Measurements from ENCODE around the gene ARHGAP6.

DNA sequence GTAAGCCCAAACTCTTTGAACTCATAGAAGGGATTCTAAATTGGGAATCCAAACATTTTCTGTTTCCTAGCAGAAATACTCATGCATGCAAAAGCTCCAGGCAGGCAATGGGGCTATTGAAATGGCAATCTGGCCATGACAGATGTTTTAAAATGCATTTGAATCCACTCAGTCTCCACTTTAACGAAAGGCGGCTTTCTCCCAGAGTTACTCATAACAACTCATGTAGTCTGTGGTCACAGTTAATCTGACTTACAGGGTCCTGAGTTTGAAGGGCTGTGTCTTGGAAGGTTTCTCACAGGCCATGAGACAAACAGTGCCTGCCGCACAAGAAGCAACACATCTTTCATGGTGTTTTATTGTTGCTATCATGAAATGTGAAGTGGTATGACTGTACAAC lies 186.8 kb downstream of the ARHGAP6 start:
- TF ChIP-seq, protein P1, sequence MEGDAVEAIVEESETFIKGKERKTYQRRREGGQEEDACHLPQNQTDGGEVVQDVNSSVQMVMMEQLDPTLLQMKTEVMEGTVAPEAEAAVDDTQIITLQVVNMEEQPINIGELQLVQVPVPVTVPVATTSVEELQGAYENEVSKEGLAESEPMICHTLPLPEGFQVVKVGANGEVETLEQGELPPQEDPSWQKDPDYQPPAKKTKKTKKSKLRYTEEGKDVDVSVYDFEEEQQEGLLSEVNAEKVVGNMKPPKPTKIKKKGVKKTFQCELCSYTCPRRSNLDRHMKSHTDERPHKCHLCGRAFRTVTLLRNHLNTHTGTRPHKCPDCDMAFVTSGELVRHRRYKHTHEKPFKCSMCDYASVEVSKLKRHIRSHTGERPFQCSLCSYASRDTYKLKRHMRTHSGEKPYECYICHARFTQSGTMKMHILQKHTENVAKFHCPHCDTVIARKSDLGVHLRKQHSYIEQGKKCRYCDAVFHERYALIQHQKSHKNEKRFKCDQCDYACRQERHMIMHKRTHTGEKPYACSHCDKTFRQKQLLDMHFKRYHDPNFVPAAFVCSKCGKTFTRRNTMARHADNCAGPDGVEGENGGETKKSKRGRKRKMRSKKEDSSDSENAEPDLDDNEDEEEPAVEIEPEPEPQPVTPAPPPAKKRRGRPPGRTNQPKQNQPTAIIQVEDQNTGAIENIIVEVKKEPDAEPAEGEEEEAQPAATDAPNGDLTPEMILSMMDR (IDR thresholded peaks at IDR 0.05; ENCODE audit: insufficient read depth, low read length): no peak
- no peak for TF ChIP-seq POLR2AphosphoS5 (IDR thresholded peaks at IDR 0.05; ENCODE audit: low read depth)
- TF ChIP-seq, protein P2, sequence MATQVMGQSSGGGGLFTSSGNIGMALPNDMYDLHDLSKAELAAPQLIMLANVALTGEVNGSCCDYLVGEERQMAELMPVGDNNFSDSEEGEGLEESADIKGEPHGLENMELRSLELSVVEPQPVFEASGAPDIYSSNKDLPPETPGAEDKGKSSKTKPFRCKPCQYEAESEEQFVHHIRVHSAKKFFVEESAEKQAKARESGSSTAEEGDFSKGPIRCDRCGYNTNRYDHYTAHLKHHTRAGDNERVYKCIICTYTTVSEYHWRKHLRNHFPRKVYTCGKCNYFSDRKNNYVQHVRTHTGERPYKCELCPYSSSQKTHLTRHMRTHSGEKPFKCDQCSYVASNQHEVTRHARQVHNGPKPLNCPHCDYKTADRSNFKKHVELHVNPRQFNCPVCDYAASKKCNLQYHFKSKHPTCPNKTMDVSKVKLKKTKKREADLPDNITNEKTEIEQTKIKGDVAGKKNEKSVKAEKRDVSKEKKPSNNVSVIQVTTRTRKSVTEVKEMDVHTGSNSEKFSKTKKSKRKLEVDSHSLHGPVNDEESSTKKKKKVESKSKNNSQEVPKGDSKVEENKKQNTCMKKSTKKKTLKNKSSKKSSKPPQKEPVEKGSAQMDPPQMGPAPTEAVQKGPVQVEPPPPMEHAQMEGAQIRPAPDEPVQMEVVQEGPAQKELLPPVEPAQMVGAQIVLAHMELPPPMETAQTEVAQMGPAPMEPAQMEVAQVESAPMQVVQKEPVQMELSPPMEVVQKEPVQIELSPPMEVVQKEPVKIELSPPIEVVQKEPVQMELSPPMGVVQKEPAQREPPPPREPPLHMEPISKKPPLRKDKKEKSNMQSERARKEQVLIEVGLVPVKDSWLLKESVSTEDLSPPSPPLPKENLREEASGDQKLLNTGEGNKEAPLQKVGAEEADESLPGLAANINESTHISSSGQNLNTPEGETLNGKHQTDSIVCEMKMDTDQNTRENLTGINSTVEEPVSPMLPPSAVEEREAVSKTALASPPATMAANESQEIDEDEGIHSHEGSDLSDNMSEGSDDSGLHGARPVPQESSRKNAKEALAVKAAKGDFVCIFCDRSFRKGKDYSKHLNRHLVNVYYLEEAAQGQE (IDR thresholded peaks at IDR 0.05; ENCODE audit: insufficient replicate concordance, low read depth): no peak

Data from HL-60 (cell line).